Kidney glomerular epithelial cell (primary cell): ENCODE measurements around the gene LRRC28.
A peak's percentile ranks its signal among the peaks of the same experiment; 100 is the strongest.
"Not testable (repeated sequence)": the region's sequence is repeated elsewhere in the genome, so short reads cannot be mapped to it uniquely, and the experiment has no call there.

Source experiments
- DNase-seq: peaks from one replicate; lab custom pipeline; 2025; lab: John Stamatoyannopoulos, UW

Gene LRRC28

DNA sequence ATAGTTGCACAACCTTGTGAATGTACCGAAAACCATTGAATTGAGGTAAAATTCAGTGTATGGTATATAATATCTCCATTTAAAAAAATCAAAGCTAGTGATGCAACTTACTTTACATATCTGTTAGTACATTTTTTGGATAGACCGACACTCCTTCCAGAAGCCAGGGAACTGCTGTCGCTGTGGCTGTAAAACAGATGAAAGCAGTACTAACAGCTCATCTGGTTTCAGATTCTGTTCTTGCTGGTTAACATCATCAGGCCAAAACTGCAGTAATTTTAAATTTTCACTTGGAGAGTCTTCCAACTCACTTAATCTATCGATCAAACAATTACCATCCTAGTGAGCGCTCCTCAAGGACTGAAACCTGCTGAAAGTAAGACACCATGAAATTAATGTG is 145.1 kb downstream of the LRRC28 start:
- no peak for DNase-seq

DNA sequence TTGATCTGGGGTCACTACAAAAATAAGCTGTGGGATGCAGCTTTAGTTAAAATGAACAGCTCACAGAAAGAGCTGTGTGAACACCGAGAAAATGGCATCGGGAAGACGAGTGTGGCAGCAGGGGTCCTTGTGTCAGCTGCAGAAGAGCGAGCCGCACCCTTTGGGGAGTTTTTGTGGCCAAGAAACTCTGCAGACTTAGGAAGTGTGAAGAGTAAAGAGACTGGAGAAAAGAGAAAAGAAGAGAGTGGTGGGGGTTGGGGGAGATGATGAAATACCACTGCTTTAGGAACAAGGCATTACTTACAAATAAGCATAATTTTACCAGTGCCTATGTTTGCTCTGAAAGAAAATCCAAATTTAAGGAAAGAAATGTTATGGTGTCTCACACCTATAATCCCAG is 147.8 kb downstream of the LRRC28 start:
- DNase-seq: no peak

DNA sequence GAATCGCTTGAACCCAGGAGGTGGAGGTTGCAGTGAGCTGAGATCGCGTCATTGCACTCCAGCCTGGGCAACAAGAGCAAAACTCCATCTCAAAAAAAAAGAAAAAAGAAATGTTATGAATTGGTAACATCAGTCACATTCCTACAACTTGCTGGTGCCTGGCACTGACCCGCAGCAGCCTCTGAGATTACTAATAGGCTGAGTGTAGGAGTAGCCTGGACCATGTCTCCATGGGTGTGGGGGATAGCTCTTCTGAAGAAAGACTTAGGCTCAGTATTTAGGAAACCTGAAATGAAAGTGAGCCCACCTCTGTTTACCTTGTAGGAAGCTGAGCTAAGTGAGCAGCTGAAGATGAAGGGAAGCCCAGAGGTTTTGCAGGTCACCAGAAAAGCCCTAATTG is 148.3 kb downstream of the LRRC28 start:
- DNase-seq: peak; percentile 89

DNA sequence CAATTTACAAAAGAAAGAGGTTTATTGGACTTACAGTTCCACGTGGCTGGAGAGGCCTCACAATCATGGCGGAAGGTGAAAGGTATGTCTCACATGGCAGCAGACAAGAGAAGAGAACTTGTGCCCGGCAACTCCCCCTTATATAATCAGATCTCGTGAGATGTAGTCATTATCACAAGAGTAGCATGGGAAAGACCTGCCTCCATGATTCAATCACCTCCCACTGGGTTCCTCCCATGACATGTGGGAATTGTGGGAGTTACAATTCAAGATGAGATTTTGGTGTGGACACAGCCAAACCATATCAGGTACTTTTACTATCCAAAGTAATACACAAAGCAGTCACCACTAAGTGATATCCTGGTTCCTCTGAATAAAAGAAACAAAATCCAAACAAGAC is 149.9 kb downstream of the LRRC28 start:
- DNase-seq: not testable (repeated sequence)

DNA sequence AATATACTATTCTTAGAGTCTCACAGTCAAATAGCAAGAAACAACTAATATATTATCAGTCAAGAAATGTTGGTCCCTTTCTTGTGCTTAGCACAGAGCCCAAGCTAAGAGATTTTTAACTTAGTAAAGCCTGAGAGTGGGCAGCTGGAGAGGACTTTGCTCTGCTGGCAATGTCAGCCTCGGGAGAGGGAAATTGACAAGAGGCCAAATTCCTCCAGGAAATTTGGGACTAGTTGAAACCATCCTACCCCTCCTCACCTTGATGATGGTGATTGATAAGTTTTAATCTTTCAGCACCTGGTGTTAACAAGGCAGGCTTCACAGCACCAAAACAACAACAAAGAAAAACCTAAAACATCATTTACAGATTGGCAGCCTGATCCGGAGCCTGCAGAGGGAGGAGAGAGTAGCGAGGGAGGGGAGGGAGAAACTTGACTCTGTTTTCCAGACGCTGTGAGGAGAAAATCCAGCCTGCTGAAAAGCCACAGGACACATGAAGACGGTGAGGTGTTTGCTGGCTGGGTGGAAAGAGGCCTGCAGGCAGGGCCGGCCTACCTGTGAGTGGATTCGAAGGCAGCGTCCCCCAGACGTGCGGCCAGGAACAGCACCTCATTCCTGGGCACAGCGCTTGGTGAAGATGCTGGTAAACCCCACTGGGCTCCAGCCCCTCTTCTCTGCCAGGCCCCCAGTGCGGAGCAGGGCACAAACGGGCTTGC is 150.9 kb downstream of the LRRC28 start:
- peak; percentile 8 for DNase-seq

DNA sequence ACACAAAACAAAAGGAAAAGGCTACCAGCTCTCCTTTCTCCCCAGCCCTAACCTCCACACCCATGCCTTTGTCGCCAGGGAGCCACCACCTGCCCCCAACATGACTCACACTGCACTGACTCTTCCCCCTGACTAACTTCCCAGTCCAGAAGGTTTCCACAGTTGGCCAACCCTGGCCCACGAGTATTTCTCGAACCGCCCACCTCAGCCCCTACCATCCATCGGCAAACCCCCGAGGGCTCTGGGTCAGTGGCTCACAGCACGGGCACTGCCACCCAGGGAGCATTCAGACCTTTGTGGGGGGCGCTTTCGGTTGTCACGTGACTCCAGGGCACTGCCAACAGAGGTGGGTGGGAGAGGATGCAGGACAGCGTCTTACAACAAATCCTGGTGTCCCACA is 152.3 kb downstream of the LRRC28 start:
- no peak for DNase-seq

DNA sequence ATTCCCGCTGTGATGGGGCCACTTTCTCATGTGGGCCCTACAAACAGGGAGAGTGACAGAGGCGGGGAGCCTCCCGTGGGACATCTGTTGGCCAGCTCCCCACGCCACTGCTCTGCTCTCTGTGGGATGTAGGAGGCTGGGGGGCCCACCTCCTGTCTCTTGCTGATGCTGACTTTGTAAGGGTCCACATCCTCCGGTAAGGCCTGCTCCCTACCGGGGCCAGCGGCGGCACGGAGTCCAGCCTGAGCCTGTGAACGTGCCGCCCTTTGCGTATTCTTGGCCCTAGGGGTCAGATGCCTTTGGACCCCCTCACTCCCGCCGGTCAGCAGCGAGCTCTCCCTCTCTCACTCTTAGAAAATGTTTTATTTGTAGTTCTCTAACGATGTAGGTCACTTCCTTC is 153.2 kb downstream of the LRRC28 start:
- DNase-seq: no peak

DNA sequence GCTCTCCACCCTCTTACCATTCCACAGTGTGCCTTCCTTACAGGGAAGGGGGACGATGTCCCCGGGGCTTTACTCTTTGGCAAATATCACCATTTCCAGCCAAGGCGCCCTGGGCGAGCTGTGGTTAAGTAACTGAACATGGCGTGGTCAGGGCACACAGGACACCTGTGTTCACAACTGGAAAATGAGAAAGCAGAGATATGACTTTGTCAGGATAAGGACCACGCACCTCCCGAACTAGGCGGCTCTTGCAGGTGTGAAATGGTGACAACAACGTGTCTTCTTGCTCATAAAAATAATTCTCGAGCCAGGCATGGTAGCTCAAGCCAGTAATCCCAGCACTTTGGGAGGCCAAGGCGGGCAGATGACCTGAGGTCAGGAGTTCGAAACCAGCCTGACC is 154.8 kb downstream of the LRRC28 start:
- DNase-seq: no peak

DNA sequence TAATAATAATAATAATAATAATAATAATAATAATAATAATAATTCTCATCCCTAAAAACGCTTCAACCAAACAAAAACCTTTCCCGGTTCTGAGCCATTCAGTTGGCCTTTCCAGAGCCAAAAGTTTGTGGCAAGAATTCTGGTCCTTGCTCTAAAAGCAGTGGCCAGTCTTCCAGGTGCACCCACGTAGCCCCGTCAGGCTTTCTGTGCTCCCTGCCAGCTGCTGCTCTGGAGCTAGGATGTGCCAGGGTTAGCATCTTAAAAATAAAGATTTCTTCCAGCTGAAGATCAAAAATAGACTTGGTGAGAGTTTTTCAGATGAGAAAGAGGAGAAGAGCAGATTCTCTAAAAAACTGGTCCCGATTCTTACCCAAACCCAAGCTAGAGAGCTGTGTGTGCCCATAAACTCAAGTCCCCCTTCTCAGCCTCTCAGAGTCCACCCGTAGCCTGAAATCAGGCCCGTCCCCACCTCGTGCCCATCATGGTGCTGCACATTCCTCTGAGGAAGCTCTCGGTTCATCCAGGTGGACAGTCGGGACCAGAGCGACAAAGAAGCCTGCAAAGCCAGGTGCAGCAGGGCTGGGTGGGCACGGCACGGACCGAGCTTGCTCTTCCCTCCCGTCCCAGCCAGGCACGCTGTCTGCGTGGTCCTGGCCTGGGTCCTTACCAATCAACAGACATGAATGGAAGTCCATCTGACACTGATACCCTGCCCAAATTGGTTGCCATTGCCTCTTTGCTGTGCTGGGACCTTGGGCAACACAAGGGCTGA is 155.6 kb downstream of the LRRC28 start:
- no peak for DNase-seq

DNA sequence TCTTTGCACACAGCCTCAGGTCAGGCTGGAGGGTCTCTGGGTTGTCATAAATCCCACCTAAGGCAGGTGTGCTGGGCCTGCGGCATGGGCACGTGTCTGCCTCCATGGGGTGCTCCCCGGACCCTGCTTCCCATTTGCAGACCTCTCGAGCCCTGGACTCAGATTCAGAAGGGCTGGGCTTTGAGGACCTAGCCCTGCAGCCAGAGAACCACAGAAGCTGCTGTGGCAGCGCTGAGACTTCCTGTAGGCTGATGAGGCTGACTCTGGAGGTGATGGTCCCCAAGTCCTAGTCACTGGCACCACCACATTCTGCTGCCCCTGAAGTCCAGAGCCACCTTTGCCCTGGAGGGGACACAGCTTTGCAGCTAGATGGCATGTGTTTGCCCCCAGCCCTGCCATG is 156.4 kb downstream of the LRRC28 start:
- DNase-seq: no peak

DNA sequence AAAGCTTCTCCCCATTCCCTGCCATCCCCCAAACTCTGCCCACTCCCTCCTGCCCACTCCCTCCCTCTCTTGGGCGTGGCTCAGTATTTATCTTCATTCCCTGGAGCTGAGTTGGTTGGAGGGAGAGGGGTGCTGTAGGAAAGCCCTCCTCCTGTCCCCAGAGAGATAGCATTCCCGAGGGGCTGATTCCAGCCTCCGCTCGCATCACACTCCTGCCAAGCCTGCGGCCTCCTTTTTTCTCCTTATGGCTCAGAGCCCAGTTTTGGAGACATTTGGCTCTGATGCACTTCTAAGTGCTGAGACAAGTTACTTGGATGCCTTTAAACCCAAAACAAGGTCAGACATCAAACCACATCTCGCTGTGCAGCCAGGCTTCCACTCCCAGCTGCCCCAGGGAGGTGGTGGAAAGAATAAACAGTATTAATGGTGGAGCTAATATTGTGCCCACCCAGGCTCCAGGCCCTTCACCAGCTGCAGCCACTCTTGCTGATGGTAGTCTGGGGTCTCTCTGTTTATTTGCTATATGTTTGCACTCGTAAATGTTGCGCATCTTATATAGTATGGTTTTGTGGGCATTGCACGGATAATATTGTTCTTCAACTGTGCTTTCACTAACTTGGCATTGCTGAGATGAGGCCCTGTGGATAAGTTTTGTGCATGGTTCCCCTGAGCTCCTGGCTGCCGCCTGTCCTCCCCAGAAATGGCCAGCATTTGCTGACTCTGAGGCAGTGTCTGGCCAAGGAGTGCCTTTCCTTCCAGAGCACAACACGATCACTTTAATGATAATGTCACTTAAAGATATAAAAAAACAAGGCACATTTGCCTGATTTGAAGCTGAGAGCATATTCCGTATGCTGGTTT is 157.2 kb downstream of the LRRC28 start:
- DNase-seq: no peak

DNA sequence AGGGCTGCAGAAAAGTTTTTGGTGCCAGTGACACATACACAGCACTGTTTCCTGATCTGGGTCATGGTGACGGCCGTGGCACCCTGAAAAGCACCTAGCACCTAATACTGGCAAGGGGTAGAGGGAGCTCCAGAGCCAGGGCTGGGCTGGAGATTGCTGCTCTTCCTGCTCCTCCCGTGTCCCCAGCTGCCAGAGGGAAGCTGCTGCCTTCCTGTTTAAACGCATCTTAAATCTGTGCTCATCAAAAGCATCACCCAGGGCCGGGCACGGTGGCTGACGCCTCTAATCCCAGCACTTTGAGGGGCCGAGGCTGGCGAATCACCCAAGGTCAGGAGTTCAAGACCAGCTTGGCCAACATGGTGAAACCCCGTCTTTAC is 157.8 kb downstream of the LRRC28 start:
- peak; percentile 75 for DNase-seq

DNA sequence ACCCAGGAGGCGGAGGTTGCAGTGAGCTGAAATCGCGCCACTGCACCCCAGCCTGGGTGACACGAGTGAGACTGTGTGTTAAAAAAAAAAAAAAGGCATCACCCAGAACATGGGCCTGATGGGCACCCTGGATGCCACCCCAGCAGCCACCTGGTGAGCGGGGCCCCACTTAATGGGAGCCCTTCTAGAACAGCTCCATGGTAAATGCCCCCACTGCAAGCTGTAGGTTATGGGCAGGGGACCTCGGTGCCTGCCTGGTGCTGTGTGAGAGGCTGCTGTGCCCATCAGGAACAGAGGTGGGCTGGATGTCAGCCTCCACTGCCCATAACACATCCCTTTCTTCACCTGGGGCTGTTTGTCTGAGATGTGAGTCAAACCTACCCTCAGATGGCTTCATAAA is 158.3 kb downstream of the LRRC28 start:
- no peak for DNase-seq

DNA sequence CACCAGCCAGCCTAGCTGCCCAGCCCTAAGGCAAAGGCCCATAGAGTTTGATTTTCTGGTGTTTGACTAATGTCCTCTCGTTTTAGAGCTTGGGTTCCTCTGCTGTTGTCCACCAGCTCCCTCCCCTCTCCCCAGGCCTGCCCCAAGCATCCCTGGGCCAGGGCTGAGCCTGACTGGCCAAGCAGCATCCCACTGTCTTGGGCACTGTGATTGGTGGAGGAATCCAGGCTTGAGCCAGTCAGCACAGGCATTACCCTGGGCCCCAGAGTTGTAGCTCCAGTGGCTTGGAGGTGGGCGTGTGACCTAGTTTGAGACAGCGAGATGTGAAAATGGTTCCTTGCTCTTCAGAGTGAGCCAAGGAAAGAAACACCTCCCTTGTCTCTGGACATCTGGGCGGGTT is 159.2 kb downstream of the LRRC28 start:
- no peak for DNase-seq

DNA sequence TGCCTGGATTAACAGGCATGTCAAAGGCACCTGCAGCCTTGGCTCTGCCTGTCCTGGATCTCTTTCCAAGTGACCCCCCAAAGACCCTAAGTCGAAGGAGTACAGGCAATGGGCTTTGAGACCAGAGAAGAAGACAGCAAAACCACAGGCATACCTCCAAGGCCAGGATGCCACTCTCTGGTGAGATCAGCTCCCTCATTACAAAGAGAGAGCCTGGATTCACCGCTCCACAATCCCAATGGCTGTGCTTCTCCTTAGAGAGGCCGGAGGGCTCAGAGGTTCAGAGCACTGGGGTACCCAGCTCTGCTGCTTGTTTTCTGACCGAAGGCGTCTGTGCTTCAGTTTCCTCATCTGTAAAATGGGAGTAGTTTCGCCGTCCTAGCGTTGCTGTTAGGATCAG is 160.0 kb downstream of the LRRC28 start:
- no peak for DNase-seq

DNA sequence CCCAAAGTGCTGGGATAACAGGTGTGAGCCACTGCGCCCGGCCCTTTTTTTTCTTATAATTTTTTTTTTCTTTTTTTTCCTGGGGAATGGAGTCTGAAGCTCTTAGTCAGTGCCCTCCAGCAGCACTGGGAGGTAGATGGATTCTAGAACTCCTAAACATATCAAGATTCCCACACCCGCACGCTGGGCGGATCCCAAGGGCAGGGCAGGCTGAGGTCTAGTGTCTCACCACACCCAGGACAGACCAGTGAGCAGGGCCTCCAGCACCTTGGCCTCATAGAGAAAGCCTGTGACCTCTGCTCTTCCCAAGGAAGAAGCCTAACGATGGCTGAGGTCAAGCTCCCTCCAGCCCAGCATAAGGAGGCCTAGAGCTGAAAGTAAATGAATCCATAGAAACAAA is 160.8 kb downstream of the LRRC28 start:
- DNase-seq: no peak

DNA sequence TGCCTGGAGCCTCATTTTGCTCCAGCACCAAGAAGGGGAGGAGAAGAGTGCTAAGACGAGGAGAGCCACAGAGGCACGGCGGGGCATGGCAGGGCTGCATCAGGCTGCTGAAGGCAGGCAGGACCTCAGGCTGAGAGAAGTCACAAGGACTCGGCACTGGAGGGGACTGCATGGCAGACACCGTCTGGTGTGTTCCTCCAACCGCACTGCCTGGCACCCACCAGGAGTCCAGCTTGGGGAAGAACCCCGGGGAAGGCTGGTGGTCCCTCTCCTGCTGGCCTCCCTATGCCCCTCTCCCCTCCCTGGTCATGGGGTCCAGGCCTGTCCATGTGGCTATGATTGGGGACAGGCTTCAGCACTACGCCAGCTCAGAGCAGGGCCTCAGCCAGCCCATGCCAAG is 161.3 kb downstream of the LRRC28 start:
- no peak for DNase-seq

DNA sequence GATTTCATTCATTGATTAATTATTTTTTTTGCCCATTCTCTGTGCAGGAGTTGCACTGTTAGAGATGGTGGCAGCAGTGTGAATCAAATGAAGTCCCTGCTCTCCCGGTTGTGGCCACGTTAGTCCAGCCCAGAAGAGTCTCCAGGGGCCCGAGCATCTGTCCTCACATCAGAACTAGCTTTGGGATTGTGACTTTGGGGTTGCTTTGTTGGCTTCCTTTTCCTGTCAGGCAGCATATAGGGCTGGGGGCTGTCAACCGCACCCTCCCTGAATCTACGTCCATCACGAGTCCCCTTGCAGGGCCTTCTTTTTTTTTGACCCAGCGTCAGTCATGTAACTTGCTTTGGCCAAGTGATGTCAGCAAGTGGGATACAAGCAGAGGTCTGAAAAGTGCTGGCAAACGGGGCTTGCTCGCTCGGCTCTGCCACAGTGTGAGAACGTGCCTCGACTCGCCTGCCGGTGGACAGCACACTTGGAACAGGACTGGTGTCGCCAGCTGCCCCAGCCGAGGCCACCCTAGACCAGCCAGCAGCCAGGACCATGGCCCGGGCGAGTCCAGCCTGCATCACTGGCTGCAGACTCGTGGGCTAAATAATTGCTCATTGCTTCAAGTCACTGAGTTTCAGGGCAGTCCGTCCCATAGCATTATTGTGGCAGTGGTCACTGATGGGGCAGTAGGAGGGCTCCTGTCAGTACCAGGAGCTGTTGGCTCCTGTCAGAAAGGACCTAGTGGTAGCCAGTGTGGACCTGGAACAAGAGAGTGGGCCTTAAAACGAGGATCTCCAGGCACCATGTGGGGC is 162.9 kb downstream of the LRRC28 start:
- DNase-seq: no peak

DNA sequence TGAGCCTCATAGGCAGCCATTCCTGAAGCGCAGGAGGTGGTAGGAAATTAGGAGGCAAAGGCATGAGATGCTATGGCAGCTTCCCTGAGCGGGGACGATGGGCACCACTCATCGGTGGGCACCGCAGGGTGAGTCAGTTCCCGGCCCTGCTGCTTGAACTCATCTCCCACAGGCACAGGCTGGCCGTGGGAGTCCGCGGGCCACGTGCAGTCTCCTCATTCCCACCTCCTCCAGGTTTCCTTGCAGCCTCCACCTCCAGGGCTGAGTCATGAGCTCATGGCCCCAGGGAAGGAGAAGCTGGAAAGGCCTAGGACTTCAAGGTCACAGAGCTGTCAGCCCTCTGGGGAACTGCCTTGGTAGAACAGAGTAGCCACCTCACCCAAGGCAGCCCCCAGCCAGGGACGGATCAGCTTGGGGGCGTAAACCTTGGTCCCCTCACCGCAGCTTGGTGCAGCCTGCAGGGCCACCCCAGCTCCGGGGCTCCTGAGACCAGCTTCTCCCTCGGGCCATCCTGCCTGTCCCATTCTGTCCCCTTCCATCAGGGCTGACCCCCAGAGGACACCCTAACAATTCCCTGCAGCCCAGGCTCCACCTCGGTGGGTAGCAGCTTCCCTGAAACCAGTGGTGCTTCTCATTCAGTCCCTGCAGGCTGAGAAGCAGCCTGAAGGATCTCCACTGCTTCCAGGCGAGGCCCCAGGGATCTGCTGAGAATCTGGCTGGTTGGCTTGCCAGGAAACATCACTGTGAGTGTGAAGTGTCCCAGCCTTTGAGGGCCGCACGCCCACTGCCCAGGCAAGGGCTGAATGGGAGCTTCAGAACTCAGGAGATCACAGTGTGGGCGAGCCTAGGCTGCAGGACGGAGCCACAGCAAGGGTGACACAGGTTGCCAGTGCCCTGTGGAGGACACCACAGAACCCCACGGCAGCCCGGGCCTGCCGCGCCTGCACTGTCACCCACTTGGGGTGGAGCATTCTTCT is 163.8 kb downstream of the LRRC28 start:
- no peak for DNase-seq
